HG03520 (cell line): ENCODE results near the gene AOAH.
"Not testable (repeated sequence)": the region's sequence is repeated elsewhere in the genome, so short reads cannot be mapped to it uniquely, and the experiment has no call there.

Source experiments
- ATAC-seq: cut with Tn5 transposase; IDR thresholded peaks from one replicate; pipeline ENCODE4 v1.9.1; 2021; ENCODE audit warnings: mild to moderate bottlenecking, moderate library complexity; ENCODE audit not compliant: unreplicated experiment

The AOAH gene

GRCh38 chr7:36658335-36659171, 65.7 kb downstream of the AOAH start:
- ATAC-seq = no peak

- ATAC-seq = no peak
Measured at GRCh38 chr7:36657036-36657660, 67.1 kb downstream of the AOAH start.

- no peak for ATAC-seq
Measured at GRCh38 chr7:36654436-36654835, 69.9 kb downstream of the AOAH start.

GRCh38 chr7:36653663-36654355, 70.5 kb downstream of the AOAH start:
- ATAC-seq = no peak

GRCh38 chr7:36653008-36653662, 71.2 kb downstream of the AOAH start:
- ATAC-seq = no peak

GRCh38 chr7:36652431-36652830, 71.9 kb downstream of the AOAH start:
- ATAC-seq = no peak

- ATAC-seq = no peak
Measured at GRCh38 chr7:36651404-36651803, 72.9 kb downstream of the AOAH start.

GRCh38 chr7:36650766-36651312, 73.5 kb downstream of the AOAH start:
- ATAC-seq = no peak

- ATAC-seq = no peak
Measured at GRCh38 chr7:36650320-36650719, 74.0 kb downstream of the AOAH start.

- not testable (repeated sequence) for ATAC-seq
Measured at GRCh38 chr7:36649319-36649718, 75.0 kb downstream of the AOAH start.

GRCh38 chr7:36648441-36648840, 75.9 kb downstream of the AOAH start:
- no peak for ATAC-seq

GRCh38 chr7:36644625-36645422, 79.5 kb downstream of the AOAH start:
- no peak for ATAC-seq

GRCh38 chr7:36642414-36642813, 81.9 kb downstream of the AOAH start:
- ATAC-seq = no peak

- ATAC-seq = no peak
Measured at GRCh38 chr7:36642010-36642409, 82.3 kb downstream of the AOAH start.

- no peak for ATAC-seq
Measured at GRCh38 chr7:36640682-36641081, 83.6 kb downstream of the AOAH start.

GRCh38 chr7:36639826-36640225, 84.5 kb downstream of the AOAH start:
- no peak for ATAC-seq

GRCh38 chr7:36638586-36639263, 85.6 kb downstream of the AOAH start:
- no peak for ATAC-seq

- ATAC-seq = no peak
Measured at GRCh38 chr7:36638140-36638539, 86.2 kb downstream of the AOAH start.

GRCh38 chr7:36637417-36637816, 86.9 kb downstream of the AOAH start:
- no peak for ATAC-seq

GRCh38 chr7:36636126-36636525, 88.2 kb downstream of the AOAH start:
- no peak for ATAC-seq
